A673 (cell line): ENCODE results near the gene LRRC55. TPM values are rescaled to one million over a fixed set of nuclear protein-coding genes. Genes with fewer than 3 reads are reported as not detected.

Experiments
- BruUV-seq: library from RNA; stranded (reverse); fragments of 400-500 nt; replicated peaks from 2 replicates; lab custom pipeline; 2021; lab: Mats Ljungman, UMichigan
- CTCF ChIA-PET: fragments of 300-600 bp; sonication (Branson Sonifier 250); formaldehyde crosslinking; loops from one replicate; lab custom pipeline; 2022; ENCODE audit warnings: antibody characterized with exemption; lab: Charles Lee
- POLR2A ChIA-PET: fragments of 300-600 bp; sonication (Branson Sonifier 250); formaldehyde crosslinking; loops from one replicate; lab custom pipeline; 2022; ENCODE audit warnings: antibody characterized with exemption; ENCODE audit not compliant: low non-redundant PET; lab: Charles Lee
- DNase-seq: peaks from one replicate; pipeline ENCODE4 v3.0.0-alpha.2; 2015; ENCODE audit warnings: low spot score
- H3K27ac ChIP-seq: fragments of 200-600 bp; sonication (generic); 2 replicates; pipeline ENCODE4 v1.5.1; 2016; ENCODE audit warnings: mixed run types, low read depth, mild to moderate bottlenecking, mixed read lengths, antibody characterized with exemption, low read length; ENCODE audit not compliant: poor library complexity, severe bottlenecking
- H3K27me3 ChIP-seq: fragments of 200-600 bp; sonication (generic); replicated peaks from 2 replicates; pipeline ENCODE4 v1.6.1; 2017; ENCODE audit warnings: mixed run types, low read depth, mild to moderate bottlenecking, mixed read lengths, antibody characterized with exemption, low read length; ENCODE audit not compliant: insufficient read depth, poor library complexity
- H3K36me3 ChIP-seq: fragments of 200-600 bp; sonication (generic); 2 replicates; pipeline ENCODE4 v1.6.1; 2016; ENCODE audit warnings: mixed run types, mild to moderate bottlenecking, mixed read lengths, antibody characterized with exemption, low read length; ENCODE audit not compliant: insufficient read depth, poor library complexity, severe bottlenecking
- H3K4me1 ChIP-seq: fragments of 200-600 bp; sonication (generic); 2 replicates; pipeline ENCODE4 v1.6.1; 2017; ENCODE audit warnings: mixed run types, mild to moderate bottlenecking, mixed read lengths, antibody characterized with exemption, low read length; ENCODE audit not compliant: insufficient read depth, poor library complexity, severe bottlenecking
- H3K4me3 ChIP-seq: fragments of 200-600 bp; sonication (generic); 2 replicates; pipeline ENCODE4 v1.5.1; 2016; ENCODE audit warnings: low read depth, mixed run types, mild to moderate bottlenecking, mixed read lengths, low read length; ENCODE audit not compliant: poor library complexity, severe bottlenecking
- H3K9me3 ChIP-seq: fragments of 200-600 bp; sonication (generic); 2 replicates; pipeline ENCODE4 v1.6.1; 2016; ENCODE audit warnings: mixed run types, low read depth, mild to moderate bottlenecking, mixed read lengths, antibody characterized with exemption, low read length; ENCODE audit not compliant: poor library complexity, severe bottlenecking
- CTCF ChIP-seq: fragments of 300-800, 200-600 bp; sonication (generic); conservative IDR thresholded peaks from 2 replicates; pipeline ENCODE4 v1.5.1; 2017; ENCODE audit warnings: low read depth, mild to moderate bottlenecking, antibody characterized with exemption, low read length, moderate library complexity, mixed read lengths
- EZH2 ChIP-seq: fragments of 200-600 bp; sonication (generic); IDR thresholded peaks from 2 replicates; pipeline ENCODE4 v1.6.1; 2017; ENCODE audit warnings: borderline replicate concordance, low read depth, mild to moderate bottlenecking, mixed read lengths, antibody characterized with exemption, low read length; ENCODE audit not compliant: poor library complexity, severe bottlenecking
- intact Hi-C: fragments of 100-400 bp; cut with micrococcal nuclease; formaldehyde crosslinking; loops from one replicate; pipeline ENCODE4 v1.10.0; 2022; ENCODE audit not compliant: unreplicated experiment
- total RNA-seq: library from RNA; stranded (reverse); gene quantifications from 2 replicates; pipeline ENCODE4 v1.2.3, GENCODE V29; 2021

LRRC55 gene
- total RNA-seq, 1 experiment from 2014 or later = 3.0 TPM

DNA sequence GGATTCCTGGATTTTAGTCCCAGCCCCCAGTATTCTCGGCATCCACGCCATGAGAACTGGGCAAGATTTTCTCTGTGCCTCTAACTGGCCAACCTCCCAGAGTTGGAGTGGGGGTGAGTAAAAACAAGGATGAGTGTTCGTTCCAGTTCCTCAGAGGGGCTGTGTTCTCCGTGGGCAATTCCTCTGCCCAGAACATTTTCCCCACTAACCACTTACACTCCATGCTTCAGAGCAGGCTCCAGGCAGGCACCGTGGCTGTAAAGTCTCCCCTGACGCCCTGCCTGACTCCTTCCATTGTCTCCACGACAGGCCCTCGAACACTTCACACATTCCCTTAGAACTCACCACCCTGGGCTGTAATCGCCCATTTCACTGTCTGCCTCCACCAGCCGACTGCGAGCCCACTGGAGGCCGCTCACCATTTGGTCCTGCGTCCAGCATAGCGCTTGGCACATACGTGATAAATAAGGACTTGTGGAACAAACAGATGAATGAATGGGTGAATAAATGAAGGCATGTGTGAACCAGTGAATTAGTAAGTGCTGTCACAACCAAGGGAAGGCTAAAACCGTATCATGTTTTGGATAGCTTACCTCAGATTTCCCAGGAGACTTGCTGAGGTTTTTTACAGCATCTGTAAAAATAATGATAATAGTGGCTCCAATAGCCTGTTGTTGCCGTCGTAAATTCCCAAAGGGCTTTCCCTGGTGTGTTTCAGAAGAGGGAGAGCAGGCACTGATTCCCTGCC is 49.2 kb downstream of the LRRC55 start:
- intact Hi-C loops = no loop called here
- CTCF ChIA-PET = no interaction called here

GRCh38 chr11:57231539-57232253 is 49.9 kb downstream of the LRRC55 start:
- H3K27me3 ChIP-seq = peaks cover 4% of the 10 kb centered on the region
- H3K9me3 ChIP-seq = no peaks in the 10 kb centered on the region
- H3K27ac ChIP-seq = no peak overlapping the region
- no peaks in the 10 kb centered on the region for H3K36me3 ChIP-seq
- no peak overlapping the region for H3K4me3 ChIP-seq
- POLR2A ChIA-PET = no interaction called here
- CTCF ChIA-PET = no interaction called here
- TF ChIP-seq EZH2 = no peak
- TF ChIP-seq CTCF = no peak
- no peak for DNase-seq
- BruUV-seq = no TSS peak
- intact Hi-C loops = no loop called here
- H3K4me1 ChIP-seq = no peaks in the 10 kb centered on the region

More for the DNA sequence above, 49.2 kb downstream of the LRRC55 start:
- Histone ChIP-seq H3K4me3 (no peak overlapping the region), H3K9me3 (no peaks in the 10 kb centered on the region), H3K27ac (no peak overlapping the region), H3K4me1 (no peaks in the 10 kb centered on the region), H3K27me3 (peaks cover 4% of the 10 kb centered on the region), H3K36me3 (no peaks in the 10 kb centered on the region)
- POLR2A ChIA-PET = no interaction called here
- TF ChIP-seq EZH2 (no peak), CTCF (no peak)
- no peak for DNase-seq
- no TSS peak for BruUV-seq

DNA sequence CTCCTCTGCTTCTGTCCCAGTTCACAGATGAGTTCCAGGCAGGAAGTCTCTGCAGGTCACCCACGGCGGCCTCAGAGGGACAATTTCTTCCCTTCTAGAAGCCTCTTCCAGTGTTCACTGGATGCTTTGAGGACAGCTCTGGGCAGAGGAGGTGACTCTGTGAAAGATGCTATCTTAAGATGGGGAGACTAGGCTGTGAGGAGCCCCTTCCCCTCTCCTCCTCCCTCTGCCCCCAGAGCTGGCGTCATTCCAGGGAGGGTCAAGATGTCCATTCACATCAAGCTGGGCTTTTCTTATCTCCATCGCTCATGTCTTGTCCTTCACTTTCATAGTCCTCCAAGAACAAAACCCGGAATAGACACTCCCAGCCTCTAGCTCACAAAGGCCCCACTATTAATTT is 51.9 kb downstream of the LRRC55 start:
- BruUV-seq = no TSS peak
- CTCF ChIA-PET = no interaction called here
- POLR2A ChIA-PET = no interaction called here
- Histone ChIP-seq H3K9me3 (no peaks in the 10 kb centered on the region), H3K4me1 (peaks cover 4% of the 10 kb centered on the region), H3K4me3 (no peak overlapping the region), H3K27ac (no peak overlapping the region), H3K27me3 (peaks cover 4% of the 10 kb centered on the region), H3K36me3 (no peaks in the 10 kb centered on the region)
- DNase-seq = no peak
- intact Hi-C loops = no loop called here
- TF ChIP-seq CTCF = no peak
- no peak for TF ChIP-seq EZH2
